NCI-H2081 (cell line): ENCODE measurements around the gene IPP.
"Not testable (repeated sequence)": the region's sequence is repeated elsewhere in the genome, so short reads cannot be mapped to it uniquely, and the experiment has no call there.

Experiments used
- DNase-seq, 2 experiments: peaks; one replicate each; lab custom pipeline; 2025; lab: John Stamatoyannopoulos, UW

IPP gene

DNA sequence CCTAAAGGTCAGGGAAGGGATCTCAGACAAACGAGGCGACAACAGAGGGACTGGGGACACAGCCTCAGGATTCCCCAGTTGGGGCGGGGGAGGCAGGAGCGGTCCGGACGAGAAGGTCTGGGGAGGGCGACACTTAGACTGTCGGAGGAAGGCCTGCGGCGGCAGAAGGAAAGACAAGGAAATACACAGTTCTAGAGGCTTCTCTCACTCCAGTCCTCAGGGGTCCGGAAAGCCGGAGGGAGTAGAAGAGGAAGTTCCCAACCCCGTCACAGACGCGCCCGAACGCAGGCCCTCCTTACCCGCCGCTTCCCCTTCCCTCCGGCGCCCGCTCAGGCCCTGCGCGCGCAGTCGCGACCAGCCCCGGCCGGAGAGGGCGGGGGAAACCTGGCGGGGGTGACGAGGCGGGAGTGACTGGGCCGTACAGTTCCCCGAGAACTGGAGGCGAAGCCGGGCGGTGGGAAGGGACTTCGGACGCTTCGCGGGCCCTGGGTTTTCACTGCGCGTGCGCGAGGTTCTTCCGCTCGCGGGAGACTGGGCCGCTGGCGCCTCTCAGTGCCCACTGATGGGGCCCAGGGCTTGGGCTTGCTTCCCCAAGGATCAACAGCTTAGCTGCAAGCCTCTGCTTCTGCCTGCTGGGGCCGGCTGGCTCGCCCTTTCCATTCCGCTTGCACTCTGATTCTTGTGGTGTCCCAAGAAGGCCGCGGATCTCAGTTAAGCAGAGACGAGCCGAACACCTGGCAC, at the start of gene IPP:
TSS of gene IPP (minus strand) at position 356 of the 741 bp plus-strand sequence. CDS start 4,242 bp downstream, outside the sequence.
- peak; percentile 99 to 100 for DNase-seq

DNA sequence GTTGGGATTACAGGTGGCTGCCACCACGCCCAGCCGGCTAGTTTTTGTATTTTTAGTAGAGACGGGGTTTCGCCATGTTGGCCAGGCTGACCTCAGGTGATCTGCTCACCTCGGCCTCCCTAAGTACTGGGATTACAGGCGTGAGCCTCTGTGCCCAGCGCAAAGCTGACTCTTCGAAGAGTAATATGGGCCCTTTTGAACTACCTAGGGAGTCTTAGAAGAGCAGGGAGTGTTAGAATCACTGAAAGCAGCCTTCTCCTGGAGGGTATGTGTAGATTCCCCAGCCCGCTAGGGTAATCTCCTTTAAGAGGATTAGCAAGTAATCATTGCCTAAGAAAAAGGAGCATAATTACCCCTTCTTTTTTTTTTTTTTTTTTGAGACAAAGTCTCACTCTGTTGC, 46.5 kb upstream of the IPP start:
- no peak for DNase-seq

DNA sequence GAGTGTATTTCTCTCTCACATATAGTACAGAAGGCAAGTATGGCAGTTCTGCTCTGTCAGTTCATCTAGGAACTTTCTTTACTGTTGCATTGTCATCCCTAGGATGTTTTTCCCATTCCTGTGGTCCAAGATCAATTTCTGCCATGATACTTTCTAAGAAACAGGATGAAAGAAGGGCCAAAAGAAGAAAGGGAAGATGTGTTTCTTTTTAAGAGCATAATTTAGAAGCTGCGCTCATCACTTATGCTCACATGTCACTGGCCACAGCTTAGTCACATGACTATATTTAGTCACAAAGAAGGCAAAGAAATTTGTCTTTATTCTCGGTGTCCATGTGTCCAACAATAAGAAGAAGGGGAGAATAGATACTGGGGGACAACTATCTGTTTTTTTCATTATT, 45.9 kb upstream of the IPP start:
- no peak for DNase-seq

DNA sequence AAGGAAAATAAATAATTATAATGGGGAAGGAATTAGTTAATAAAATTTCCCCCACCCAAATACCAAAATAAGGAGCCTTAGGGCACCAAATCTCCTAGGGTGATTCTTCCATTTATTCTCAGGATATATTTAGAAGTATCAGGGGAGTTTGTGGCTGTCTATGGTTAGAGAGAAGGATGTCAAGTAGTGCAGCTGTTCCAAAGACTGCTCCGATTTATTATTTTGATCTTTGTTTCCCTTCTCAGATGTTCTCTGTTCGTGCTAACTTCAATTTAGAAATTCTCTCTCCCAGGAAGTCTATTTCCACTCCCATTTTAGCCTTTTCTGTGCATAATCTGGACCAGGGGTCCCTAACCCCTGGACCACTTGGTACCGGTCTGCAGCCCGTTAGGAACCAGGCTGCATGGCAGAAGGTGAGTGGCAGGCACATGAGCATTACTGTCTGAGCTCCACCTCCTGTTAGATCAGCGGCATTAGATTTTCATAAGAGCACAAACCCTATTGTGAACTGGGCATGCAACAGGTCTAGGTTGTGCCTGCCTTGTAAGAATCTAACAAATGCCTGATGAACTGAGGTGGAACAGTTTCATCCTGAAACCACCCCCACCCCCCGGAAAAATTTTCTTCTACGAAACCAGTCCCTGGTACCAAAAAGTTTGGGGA, 43.6 kb upstream of the IPP start:
- no peak for DNase-seq

DNA sequence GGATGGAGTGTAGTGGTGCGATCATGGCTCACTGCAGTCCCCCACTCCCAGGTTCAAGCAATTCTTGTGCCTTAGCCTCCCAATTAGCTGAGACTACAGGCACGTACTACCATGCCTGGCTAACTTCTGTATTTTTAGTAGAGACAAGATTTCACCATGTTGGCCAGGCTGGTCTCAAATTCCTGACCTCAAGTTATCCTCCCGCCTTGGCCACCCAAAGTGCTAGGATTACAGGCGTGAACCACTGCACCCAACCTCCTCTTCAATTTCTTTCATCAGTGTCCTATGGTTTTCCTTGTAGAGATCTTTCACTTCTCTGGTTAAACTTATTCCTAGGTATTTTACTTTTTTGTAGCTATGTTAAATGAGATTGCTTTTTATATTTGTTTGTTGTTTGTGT, 42.3 kb upstream of the IPP start:
- DNase-seq, result no peak

DNA sequence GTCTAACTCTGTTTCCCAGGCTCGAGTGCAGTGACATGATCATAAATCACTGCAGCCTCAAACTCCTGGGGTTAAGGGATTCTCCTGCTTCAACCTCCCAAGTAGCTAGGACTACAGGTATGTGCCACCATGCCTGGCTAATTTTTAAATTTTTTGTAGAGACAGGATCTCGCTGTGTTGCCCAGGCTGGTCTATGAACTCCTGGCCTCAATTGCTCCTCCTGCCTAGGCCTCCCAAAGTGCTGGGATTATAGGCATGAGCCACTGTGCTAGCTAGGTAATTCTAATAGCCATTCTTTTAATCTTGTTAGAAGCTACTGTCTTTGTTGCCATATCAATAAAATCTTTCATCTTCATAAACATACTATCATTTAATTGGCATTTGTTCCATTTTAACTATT, 39.1 kb upstream of the IPP start:
- DNase-seq, result no peak

DNA sequence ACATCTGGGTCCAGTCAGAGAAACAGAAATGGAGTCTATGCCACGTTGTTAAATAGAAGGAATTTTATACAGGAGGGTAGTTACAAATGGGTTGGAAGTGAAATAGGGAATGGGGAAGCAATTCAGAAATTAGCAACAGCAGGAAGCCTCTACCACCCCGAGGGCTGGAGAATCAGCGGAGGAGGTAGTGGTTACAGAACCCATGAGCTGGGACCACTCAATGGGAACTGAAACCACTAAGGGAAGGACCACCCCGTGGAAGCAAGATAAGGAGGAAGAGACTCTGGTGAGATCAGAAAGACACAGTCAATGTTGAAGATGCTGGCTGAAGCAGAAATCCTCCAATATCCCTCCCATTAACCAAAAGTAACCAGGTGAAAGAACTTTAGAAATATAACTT, 37.5 kb upstream of the IPP start:
- no peak for DNase-seq

DNA sequence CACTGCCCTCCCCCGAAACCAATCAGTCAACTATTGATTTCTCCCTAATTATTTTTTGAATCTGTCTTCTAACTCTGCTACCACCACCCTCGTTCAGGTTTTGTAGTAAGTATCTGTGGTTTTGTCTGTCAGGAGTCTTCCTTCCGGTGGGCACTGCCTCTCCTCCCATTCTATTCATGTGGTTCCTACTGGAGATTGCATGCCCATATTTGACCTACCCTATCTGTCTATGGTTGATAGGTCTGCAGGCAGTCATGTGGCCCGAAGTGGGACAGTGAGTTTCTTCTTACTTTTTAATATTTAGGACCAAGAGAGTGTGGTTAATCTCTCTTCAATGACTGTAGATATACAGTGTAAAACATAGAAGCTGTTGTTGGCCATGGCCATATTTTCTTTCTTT, 35.1 kb upstream of the IPP start:
- DNase-seq, result no peak

DNA sequence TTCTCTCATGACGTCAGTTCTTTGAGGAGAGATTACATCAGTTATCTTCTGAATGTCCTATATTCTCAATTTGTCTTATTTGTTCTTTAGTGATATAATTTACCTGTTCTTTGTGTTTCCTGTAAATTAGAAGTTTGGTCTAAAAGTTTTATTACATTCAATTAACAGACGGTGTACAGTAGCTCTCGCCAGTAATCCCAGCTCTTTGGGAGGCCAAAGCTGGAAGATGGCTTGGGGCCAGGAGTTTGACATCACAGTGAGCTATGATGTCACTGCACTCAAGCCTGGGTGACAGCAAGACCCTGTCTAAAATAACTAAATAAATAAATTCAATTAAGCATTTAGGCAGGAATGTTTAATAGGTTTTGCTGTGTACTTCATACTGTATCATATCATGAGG, 25.3 kb upstream of the IPP start:
- DNase-seq, result no peak

DNA sequence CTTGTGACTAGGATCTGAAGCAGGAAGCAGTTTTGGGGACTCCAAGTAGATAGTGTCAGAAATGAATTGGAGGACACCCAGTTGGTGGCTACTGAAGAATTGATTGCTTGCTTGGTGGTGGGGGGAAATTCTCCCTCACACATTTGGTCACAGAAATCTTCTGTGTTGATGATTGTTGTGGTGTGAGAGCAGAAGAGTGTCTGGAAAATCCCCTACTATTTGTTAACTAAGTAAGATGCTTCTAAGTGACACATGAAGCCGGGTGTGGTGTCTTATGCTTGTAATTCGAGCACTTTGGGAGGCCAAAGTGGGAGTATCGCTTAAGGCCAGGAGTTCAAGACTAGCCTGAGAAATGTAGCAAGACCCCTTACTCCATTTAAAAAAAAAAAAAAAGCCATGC, 22.5 kb upstream of the IPP start:
- DNase-seq, result no peak

DNA sequence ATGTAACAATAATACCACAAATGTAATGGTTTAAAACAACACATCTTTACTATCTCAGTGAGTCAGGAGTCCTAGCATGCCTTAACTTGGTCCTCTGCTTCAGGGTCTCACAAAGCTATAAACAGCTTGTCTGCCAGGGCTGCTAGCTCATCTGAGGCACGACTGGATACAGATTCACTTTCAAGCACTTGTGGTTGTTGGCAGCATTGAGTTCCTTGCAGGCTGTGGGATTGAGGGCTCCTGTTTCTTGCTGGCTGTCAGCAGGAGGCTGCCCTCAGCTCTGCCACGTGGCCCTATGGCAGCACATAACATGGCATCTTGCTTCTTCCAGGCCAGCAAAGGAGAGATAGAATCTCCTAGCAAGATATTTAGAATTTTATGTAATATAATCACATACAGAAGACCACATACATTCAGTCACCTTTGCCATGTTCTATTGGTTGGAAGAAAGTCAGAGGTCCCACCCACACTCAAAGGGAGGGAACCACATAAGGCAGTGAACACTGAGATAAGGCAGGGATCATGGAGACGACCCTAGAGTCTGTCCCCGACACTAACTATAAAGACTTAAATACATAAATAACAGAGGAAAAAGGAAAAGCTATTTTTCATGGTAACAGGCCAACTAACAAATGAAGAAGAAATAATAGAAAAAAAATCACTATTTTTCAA, 18.9 kb upstream of the IPP start:
- no peak for DNase-seq

DNA sequence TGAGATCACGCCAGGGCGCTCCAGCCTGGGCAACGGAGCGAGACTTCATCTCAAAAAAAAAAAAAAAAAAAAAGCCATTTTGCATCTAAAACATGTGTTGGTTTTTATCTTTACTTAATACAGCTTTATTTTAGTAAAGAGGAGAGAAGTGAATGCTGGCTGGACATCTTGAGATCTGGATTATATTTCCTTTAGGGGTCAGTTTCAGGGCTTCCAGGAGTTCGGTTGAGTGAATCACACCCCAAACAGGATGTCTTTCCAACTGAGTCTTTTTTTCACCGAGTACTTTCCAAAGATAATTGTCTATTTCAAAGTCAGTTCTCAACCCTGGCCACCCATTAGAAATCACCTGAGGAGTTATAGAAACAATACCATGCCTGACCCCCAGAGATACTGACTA, 16.6 kb upstream of the IPP start:
- no peak for DNase-seq

DNA sequence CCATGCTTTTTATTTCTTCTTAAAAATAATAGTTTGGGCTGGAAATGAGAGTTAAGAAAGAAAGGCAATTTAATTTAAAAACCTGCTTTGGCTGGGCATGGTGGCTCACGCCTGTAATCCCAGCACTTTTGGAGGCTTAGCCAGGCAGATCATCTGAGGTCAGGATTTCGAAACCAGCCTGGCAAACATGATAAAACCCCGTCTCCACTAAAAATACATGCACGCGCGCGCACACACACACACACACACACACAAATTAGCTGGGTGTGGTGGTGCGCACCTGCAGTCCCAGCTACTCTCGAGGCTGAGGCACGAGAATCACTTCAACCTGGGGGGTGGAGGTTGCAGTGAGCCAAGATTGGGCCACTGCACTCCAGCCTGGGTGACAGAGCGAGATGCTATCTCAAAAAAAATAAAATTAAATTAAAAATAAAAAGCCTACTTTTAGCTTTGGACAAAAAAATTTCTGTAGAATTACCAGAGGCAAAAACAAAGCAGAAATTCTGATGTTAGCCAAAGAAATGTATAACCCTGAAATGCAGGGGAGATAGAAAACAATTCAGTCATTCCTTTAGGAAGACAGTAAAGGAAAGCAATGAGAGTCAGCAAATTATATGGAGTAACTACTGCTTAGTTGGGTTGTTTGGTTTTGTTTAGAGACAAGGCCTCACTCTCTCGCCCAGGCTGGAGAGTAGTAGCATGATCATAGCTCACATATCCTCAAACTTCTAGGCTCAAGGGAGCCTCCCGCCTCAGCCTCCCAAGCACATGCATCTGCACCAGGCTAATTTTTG, 15.7 kb upstream of the IPP start:
- no peak for DNase-seq

DNA sequence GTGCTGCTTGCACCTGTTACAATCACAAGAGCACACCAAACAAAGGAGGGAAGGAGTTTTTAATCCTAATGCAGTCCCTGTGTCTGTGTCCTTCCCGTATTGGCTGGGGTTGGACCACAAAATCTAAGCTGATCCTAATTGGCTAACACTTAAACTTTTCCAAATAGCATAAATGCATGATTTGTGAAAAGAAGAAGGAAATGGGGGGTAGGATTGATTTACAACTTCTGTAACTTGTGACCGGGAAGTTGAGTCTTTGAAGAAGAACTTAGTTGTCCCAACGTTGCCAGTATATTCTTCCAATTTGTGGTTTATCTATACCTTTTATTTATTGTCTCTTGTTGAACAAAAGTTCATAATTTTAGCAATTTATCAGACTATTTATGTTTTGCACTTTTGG, 11.8 kb upstream of the IPP start:
- no peak for DNase-seq

DNA sequence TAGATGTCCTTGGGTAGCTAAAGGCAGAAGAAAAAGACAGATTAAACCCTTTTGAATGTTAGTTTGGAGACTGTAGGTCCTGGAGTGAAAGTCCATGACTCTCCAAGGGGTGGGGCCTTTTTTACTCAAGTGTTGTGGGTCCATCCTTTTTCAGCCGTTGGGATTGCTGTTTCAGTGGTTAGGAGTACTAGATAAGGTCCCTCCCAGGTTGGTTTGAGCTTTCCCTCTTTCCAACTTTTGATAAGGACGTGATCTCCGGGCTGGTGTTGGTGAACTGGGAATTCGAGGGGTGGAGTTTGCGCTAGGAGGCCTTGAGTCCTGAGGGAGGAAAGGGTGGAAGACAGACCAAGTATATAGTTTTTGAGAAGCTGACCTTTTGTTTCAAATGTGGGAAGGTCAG, 5.2 kb upstream of the IPP start:
- no peak for DNase-seq

DNA sequence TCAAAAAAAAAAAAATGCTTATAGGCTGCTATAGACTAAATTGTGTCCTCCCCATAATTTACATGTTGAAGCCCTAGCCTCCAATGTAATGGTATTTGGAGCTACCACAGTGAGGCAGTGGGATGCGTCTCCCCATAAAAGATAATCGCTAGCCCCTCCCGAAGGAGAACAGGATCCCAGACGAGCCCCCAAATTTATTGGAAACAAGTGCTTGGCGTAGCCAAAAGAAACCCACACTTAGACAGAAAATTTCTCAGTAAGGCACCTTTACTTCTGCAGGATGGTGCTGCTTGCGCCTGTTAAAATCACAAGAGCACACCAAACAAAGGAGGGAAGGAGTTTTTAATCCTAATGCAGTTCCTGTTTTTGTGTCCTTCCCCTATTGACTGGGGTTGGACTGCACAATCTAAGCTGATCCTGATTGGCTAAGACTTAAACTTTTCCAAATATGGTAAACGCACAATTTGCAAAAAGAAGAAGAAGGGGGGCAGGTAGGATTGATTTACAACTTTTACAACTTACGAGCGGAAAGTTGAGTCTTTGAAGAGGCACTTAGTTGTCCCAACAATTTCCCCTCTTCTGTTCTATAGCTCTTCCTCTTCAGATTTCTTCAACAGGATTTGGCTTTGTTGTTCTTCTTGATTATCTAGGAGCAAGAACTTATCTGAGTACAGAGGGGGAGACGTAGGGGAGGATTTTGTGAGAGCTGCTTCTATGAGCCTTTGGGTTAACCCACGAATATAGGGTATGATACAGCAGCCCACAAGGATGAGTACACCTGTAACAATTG, 3.0 kb upstream of the IPP start:
- no peak for DNase-seq

DNA sequence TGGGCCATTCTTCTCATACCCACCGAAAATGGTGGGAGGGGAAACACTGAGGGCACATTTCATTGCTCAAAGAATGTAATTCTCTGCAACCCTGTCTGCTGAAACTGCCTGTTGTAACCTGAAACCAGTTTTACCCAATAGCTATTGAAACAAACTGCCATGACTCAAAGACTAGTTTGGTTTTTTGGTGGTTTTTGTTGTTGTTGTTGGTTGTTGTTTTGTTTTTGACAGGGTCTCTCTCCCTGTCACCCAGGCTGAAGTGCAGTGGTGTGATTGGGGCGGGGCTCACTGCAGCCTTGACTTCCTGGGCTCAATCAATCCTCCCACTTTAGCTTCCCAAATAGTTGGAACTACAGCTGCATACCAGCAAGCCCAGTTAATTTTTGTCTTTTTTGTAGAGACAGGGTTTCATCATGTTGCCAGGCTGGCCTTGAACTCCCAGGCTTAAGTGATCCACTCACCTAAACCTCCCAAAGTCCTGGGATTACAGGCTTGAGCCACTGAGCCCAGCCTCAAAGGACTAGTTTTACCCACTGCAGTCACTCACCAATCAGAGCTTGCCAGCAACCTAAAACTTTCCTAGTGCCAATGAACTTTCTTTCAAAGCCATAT, 2.1 kb upstream of the IPP start:
- DNase-seq, result no peak

DNA sequence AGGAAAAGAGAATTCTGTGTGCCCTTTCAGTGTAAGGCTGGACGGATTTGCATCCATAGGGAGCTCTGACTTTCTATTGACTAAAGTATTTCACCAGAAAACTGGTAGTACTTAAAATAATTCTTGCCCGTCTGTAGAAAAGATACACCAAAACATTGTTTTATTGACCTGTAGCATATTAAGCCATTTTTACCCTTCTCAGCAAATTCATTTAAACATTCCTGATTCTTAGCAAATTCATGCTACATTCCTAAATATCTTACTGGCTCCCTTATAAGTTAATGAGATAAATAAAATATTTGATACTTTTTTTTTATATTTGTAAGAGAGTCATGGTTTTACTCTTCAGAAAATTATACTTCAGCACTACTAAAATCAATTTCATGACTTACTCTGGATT, 1.6 kb upstream of the IPP start:
- DNase-seq, result no peak

DNA sequence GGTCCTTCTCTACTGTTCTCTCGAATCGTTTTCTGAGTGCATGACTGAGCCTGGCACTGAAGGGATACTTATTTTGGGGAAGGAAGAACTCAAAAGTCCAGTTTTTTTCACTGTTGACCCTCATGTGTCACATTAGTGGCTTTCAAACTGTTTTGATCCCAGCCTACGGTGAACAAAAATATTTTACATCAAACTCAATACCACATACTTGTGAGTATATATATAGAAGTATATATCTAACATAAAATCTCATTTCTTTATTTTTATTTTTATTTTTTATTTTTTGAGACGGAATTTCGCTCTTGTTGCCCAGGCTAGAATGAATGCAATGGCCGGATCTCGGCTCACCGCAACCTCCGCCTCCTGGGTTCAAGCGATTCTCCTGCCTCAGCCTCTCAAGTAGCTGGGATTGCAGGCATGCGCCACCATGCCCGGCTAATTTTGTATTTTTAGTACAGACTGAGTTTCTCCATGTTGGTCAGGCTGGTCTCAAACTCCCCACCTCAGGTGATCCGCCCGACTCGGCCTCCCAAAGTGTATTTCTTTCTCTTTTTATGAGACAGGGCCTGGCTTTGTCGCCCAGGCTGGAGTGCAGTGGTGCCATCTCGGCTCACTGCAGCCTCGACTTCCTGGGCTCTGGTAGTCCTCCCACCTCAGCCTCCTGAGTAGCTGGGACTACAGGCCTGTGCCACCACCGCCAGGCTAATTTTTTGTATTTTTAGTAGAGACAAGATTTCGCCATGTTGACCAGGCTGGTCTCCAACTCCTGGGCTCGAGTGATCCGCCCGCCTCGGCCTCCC, 786 bp upstream of the IPP start:
- DNase-seq, result not testable (repeated sequence)

DNA sequence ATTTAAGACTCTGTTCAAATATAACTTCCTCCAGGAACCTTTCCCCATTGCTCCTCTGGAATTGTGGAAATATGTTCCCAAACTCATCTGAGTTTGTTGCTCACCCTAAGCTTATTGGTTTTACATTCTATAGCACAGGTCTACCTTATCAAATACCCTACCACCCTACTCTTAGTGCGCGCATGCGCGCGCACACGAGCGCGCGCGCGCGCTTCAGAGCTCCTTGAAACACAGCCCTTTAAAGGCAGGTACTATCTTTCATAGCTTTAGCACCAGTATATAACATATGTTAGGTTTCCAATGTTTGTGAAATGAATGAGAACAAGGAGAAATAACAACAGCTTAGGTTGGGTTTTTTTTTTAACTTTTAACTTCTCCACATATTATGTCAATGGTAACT, 3.5 kb downstream of the IPP start:
- no peak for DNase-seq
